GM06990 (cell line): Measurements from ENCODE around the gene RNF220.

Experiments
- DNase-seq: peaks from one replicate; pipeline ENCODE4 v3.0.0-alpha.2; 2011; ENCODE audit not compliant: insufficient read length; ENCODE audit errors: extremely low read depth
- H3K27me3 ChIP-seq: replicated peaks from 2 replicates; pipeline ENCODE4 v1.6.0; 2011; ENCODE audit warnings: low read length; ENCODE audit not compliant: control insufficient read depth, insufficient read depth
- H3K36me3 ChIP-seq: 2 replicates; pipeline ENCODE4 v1.5.1; 2011; ENCODE audit warnings: low read length; ENCODE audit not compliant: control insufficient read depth, insufficient read depth
- H3K4me3 ChIP-seq: replicated peaks from 2 replicates; pipeline ENCODE4 v1.5.1; 2011; ENCODE audit warnings: low read depth, mild to moderate bottlenecking, control low read depth, low read length
- CTCF ChIP-seq: IDR thresholded peaks from 2 replicates; pipeline ENCODE4 v1.5.1; 2011; ENCODE audit warnings: low read length, control low read depth, mild to moderate bottlenecking, inconsistent platforms; ENCODE audit not compliant: insufficient read depth, poor library complexity, severe bottlenecking

RNF220 gene

GRCh38 chr1:44511769-44512168, 106.7 kb downstream of the RNF220 start:
- no peak for TF ChIP-seq CTCF
- no peaks in the 10 kb centered on the region for H3K36me3 ChIP-seq
- peaks cover 4% of the 10 kb centered on the region for H3K27me3 ChIP-seq
- DNase-seq, result no peak
- H3K4me3 ChIP-seq, result no peak overlapping the region

- Histone ChIP-seq H3K27me3 (peaks cover 4% of the 10 kb centered on the region), H3K4me3 (no peak overlapping the region), H3K36me3 (no peaks in the 10 kb centered on the region)
- no peak for TF ChIP-seq CTCF
- no peak for DNase-seq
These were observed 107.3 kb downstream of the RNF220 start for GRCh38 chr1:44512313-44512885.

- no peak for DNase-seq
- Histone ChIP-seq H3K4me3 (no peak overlapping the region), H3K36me3 (no peaks in the 10 kb centered on the region), H3K27me3 (peaks cover 4% of the 10 kb centered on the region)
- no peak for TF ChIP-seq CTCF
These were observed 108.1 kb downstream of the RNF220 start for GRCh38 chr1:44513111-44513510.

GRCh38 chr1:44514673-44515072, 109.6 kb downstream of the RNF220 start:
- TF ChIP-seq CTCF, result no peak
- DNase-seq, result no peak
- no peaks in the 10 kb centered on the region for H3K36me3 ChIP-seq
- H3K27me3 ChIP-seq, result peaks cover 2% of the 10 kb centered on the region
- no peak overlapping the region for H3K4me3 ChIP-seq

- TF ChIP-seq CTCF, result no peak
- DNase-seq, result no peak
- H3K27me3 ChIP-seq, result peaks cover 2% of the 10 kb centered on the region
These were observed 110.4 kb downstream of the RNF220 start for GRCh38 chr1:44515416-44515815.

More at GRCh38 chr1:44515416-44515815, 110.4 kb downstream of the RNF220 start:
- no peaks in the 10 kb centered on the region for H3K36me3 ChIP-seq
- no peak overlapping the region for H3K4me3 ChIP-seq
